Endothelial cell of umbilical vein (primary cell): Measurements from ENCODE around the gene WDR93. TPM values are rescaled to one million over a fixed set of nuclear protein-coding genes. Genes with fewer than 3 reads are reported as not detected.

Source experiments
- BruUV-seq: library from RNA; stranded (reverse); fragments of 400-500 nt; replicated peaks from 2 replicates; lab custom pipeline; 2021; lab: Mats Ljungman, UMichigan
- CTCF ChIA-PET: fragments of 300-600, 350-600 bp; sonication (Branson Sonifier 250); formaldehyde crosslinking; loops from one replicate; lab custom pipeline; 2021; ENCODE audit warnings: antibody characterized with exemption, inconsistent platforms; lab: Charles Lee
- POLR2A ChIA-PET: fragments of 300-600, 350-600 bp; sonication (Branson Sonifier 250); formaldehyde crosslinking; loops from one replicate; lab custom pipeline; 2021; ENCODE audit warnings: antibody characterized with exemption, inconsistent platforms; lab: Charles Lee
- DNase-seq: peaks from one replicate; pipeline ENCODE4 v3.0.0-alpha.2; 2011; ENCODE audit warnings: low read depth, low spot score
- FAIRE-seq: peaks from 2 replicates; lab custom pipeline; 2011; peaks lifted over from hg19 to GRCh38; lab: Jason Lieb, UNC
- H2AFZ ChIP-seq: 2 replicates; pipeline ENCODE4 v1.6.0; 2012; ENCODE audit warnings: low read depth, low read length, control low read depth, inconsistent platforms
- H3K27ac ChIP-seq: 2 replicates; pipeline ENCODE4 v1.5.1; 2011; ENCODE audit warnings: low read depth, mild to moderate bottlenecking, control low read depth, low read length, moderate library complexity; ENCODE audit not compliant: insufficient read depth
- H3K27me3 ChIP-seq, 2 experiments: 2 replicates each; pipeline versions ENCODE4 v1.6.0 to v1.6.1; 2011; ENCODE audit warnings: low read length in 2 of 2, mixed read lengths in 1 of 2; ENCODE audit not compliant: control insufficient read depth in 2 of 2, insufficient read depth in 2 of 2
- H3K36me3 ChIP-seq, 2 experiments: 2 replicates in 1 of 2; 3 replicates in 1 of 2; pipeline ENCODE4 v1.5.1; 2011; ENCODE audit warnings: low read length in 2 of 2, mild to moderate bottlenecking in 1 of 2, moderate library complexity in 1 of 2; ENCODE audit not compliant: control insufficient read depth in 2 of 2, insufficient read depth in 2 of 2; ENCODE audit errors: extremely low read depth in 1 of 2
- H3K4me1 ChIP-seq: 3 replicates; pipeline ENCODE4 v1.5.1; 2011; ENCODE audit warnings: mild to moderate bottlenecking, low read length; ENCODE audit not compliant: control insufficient read depth, insufficient read depth; ENCODE audit errors: extremely low read depth
- H3K4me2 ChIP-seq: 2 replicates; pipeline ENCODE4 v1.6.1; 2011; ENCODE audit warnings: low read length, control low read depth, mixed read lengths; ENCODE audit not compliant: insufficient read depth
- H3K4me3 ChIP-seq, 3 experiments: fragments of 200-600 bp in 1 of 3; sonication (generic), shearing (Covaris generic) in 1 of 3; replicated peaks in 1 of 3; 2 replicates each; pipeline ENCODE4 v1.5.1; 2011 to 2016; ENCODE audit warnings: control low read depth in 3 of 3, low read length in 3 of 3, mild to moderate bottlenecking in 2 of 3, inconsistent platforms in 1 of 3, low read depth in 1 of 3, moderate library complexity in 1 of 3; ENCODE audit not compliant: insufficient read depth in 1 of 3
- H3K79me2 ChIP-seq: 2 replicates; pipeline ENCODE4 v1.6.0; 2012; ENCODE audit warnings: low read length, inconsistent platforms; ENCODE audit not compliant: control insufficient read depth, insufficient read depth
- H3K9ac ChIP-seq: replicated peaks from 2 replicates; pipeline ENCODE3; 2011; ENCODE audit warnings: low read length, control low read depth; ENCODE audit not compliant: insufficient read depth; ENCODE audit errors: extremely low read depth
- H3K9me1 ChIP-seq: replicated peaks from 3 replicates; pipeline ENCODE4 v1.6.0; 2011; ENCODE audit warnings: mild to moderate bottlenecking, low read length; ENCODE audit not compliant: control insufficient read depth, insufficient read depth; ENCODE audit errors: extremely low read depth
- H3K9me3 ChIP-seq: replicated peaks from 2 replicates; pipeline ENCODE4 v1.5.1; 2012; ENCODE audit warnings: low read length, inconsistent platforms; ENCODE audit not compliant: control insufficient read depth, insufficient read depth
- H4K20me1 ChIP-seq: replicated peaks from 2 replicates; pipeline ENCODE3; 2011; ENCODE audit warnings: mild to moderate bottlenecking, low read length; ENCODE audit not compliant: control insufficient read depth, insufficient read depth; ENCODE audit errors: extremely low read depth
- EZH2 ChIP-seq: IDR thresholded peaks from 2 replicates; pipeline ENCODE4 v1.6.1; 2012; ENCODE audit warnings: borderline replicate concordance, low read depth, mild to moderate bottlenecking, moderate library complexity, low read length, inconsistent platforms; ENCODE audit not compliant: severe bottlenecking
- FOS ChIP-seq: IDR thresholded peaks from 2 replicates; pipeline ENCODE4 v1.6.1; 2011; ENCODE audit warnings: mild to moderate bottlenecking, low read length, moderate library complexity, borderline replicate concordance; ENCODE audit not compliant: insufficient read depth
- GATA2 ChIP-seq: IDR thresholded peaks from 2 replicates; pipeline ENCODE4 v1.7.0; 2011; ENCODE audit warnings: low read depth, mild to moderate bottlenecking, moderate library complexity, mixed read lengths, low read length; ENCODE audit not compliant: insufficient read length, insufficient read depth
- JUN ChIP-seq: IDR thresholded peaks from 2 replicates; pipeline ENCODE4 v1.6.1; 2011; ENCODE audit warnings: borderline replicate concordance, low read depth; ENCODE audit not compliant: insufficient read length, insufficient read depth
- MAX ChIP-seq: IDR thresholded peaks from 2 replicates; pipeline ENCODE4 v1.6.1; 2011; ENCODE audit not compliant: insufficient read depth, insufficient read length
- MYC ChIP-seq: IDR thresholded peaks from one replicate; pipeline ENCODE4 v1.6.1; 2011; ENCODE audit warnings: mild to moderate bottlenecking, low read depth, low read length
- POLR2A ChIP-seq: IDR thresholded peaks from 2 replicates; pipeline ENCODE4 v1.6.1; 2012; ENCODE audit warnings: low read depth, mild to moderate bottlenecking, control low read depth, low read length
- POLR2AphosphoS5 ChIP-seq: IDR thresholded peaks from 2 replicates; pipeline ENCODE4 v1.6.1; 2012; ENCODE audit warnings: low read depth, mild to moderate bottlenecking, control low read depth, low read length, moderate library complexity; ENCODE audit not compliant: insufficient read depth
- dilution Hi-C: fragments of 300-500 bp; cut with MboI; formaldehyde crosslinking; loops from one replicate; pipeline ENCODE4 v1.15.0; 2019; ENCODE audit warnings: low sequenced_read_pairs; ENCODE audit not compliant: extremely low pct_ligation_motif_present
- intact Hi-C: fragments of 100-400 bp; cut with micrococcal nuclease; formaldehyde crosslinking; loops from one replicate; pipeline ENCODE4 v1.10.0; 2022
- polyA plus RNA-seq, 4 experiments: library from polyadenylated mRNA; depleted of rRNA in 3 of 4; stranded (reverse) in 3 of 4; unstranded in 1 of 4; fragments of >200 nt; gene quantifications; 2 replicates each; pipeline versions ENCODE4 v1.2.1 to v1.2.3, GENCODE V29; 2011 to 2012; ENCODE audit warnings: missing spikeins in 1 of 4
- total RNA-seq: library from RNA; stranded (reverse); gene quantifications from 2 replicates; pipeline ENCODE4 v1.2.3, GENCODE V29; 2021
- TF ChIP-seq, protein P1 (sequence below), 2 donors: IDR thresholded peaks; 1 replicate in 1 of 2; 2 replicates in 1 of 2; pipeline ENCODE4 v1.5.1; 2011; ENCODE audit warnings: low read length in 2 of 2, mild to moderate bottlenecking in 2 of 2, moderate library complexity in 2 of 2, control low read depth in 1 of 2, inconsistent platforms in 1 of 2, low read depth in 1 of 2; ENCODE audit not compliant: insufficient read depth in 1 of 2; ENCODE audit errors: extremely low read depth in 1 of 2

The WDR93 gene
- total and polyA plus RNA-seq, 2 donors (not counting 3 experiments of a cell fraction or from before 2014, with no cell fraction given), result 0.07 TPM; not detected in 1

DNA sequence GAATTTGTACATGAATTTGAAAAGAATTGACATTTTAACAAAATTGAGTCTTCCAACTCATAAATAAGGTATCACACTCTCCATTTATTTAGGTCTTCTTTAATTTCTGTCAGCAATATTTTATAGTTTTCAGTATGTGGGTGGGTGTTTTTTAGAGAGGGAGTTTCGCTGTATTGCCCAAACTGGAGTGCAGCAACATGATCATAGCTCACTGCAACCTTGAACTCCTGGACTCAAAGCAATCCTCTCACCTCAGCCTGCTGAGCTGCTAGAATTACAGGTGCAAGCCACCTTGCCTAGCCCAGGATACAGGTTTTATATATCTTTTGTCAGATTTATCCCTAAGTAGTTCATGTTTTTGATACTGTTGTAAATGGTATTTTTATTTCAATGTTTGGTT is 4.6 kb downstream of the WDR93 start:
- POLR2A ChIA-PET, result no interaction called here
- H3K4me1 ChIP-seq, result peaks cover 2% of the 10 kb centered on the region
- CTCF ChIA-PET, result interaction anchor here (1.5 kb wide), 1 partner anchor 23 kb away, joined by 4 read pairs; no protein-coding TSS in a partner anchor
- no peak overlapping the region for H3K4me3 ChIP-seq
- H3K36me3 ChIP-seq, result no peaks in the 10 kb centered on the region
- no peaks in the 10 kb centered on the region for H3K9me3 ChIP-seq
- H2AFZ ChIP-seq, result no peak overlapping the region
- dilution Hi-C loops (no loop called here), intact Hi-C loops (no loop called here)
- TF ChIP-seq GATA2, result no peak
- TF ChIP-seq FOS, result no peak
- BruUV-seq, result no TSS peak
- no peaks in the 10 kb centered on the region for H4K20me1 ChIP-seq
- H3K27me3 ChIP-seq, result peaks cover 7 to 25% of the 10 kb centered on the region in 2 experiments
- H3K27ac ChIP-seq, result no peak overlapping the region
- H3K4me2 ChIP-seq, result no peak overlapping the region
- FAIRE-seq (no peak), DNase-seq (no peak)
- H3K79me2 ChIP-seq, result no peaks in the 10 kb centered on the region
- no peaks in the 10 kb centered on the region for H3K9me1 ChIP-seq
- H3K9ac ChIP-seq, result no peak overlapping the region

DNA sequence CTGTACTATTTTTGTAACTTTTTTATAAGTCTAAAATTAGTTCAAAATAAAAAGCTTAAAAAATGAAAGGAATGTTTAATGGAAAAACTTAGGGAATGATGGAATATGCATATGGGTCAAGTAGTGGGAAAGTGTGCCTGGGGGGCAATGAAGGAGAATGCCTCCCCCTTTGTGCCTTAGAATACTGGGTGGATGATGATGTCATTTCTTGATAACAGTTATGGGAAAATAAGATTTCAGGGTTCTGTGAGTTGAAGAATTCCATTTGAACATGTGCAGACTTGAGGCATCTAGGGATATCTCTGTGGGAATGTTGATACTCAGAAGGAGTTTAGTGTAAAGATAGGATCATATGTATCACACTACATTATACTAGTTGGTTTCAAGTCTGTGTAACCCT is 13.8 kb downstream of the WDR93 start:
- Histone ChIP-seq H3K27me3 (peaks cover 21 to 55% of the 10 kb centered on the region in 2 experiments), H3K9ac (no peak overlapping the region), H3K4me2 (no peak overlapping the region), H4K20me1 (no peaks in the 10 kb centered on the region), H3K79me2 (no peaks in the 10 kb centered on the region), H3K9me3 (no peaks in the 10 kb centered on the region), H3K36me3 (no peaks in the 10 kb centered on the region), H3K4me1 (no peaks in the 10 kb centered on the region), H2AFZ (no peak overlapping the region), H3K27ac (no peak overlapping the region), H3K4me3 (no peak overlapping the region), H3K9me1 (no peaks in the 10 kb centered on the region)
- dilution Hi-C loops, result no loop called here
- intact Hi-C loops, result no loop called here
- no TSS peak for BruUV-seq
- no peak for DNase-seq
- no peak for FAIRE-seq
- CTCF ChIA-PET, result interaction anchor here (0.7 to 1.5 kb wide), 4 partner anchors 13 to 597 kb away, joined by 3 to 7 read pairs (median 6); no protein-coding TSS in a partner anchor
- no peak for TF ChIP-seq EZH2
- no peak for TF ChIP-seq FOS
- TF ChIP-seq POLR2A, result no peak
- no peak for TF ChIP-seq MAX
- TF ChIP-seq GATA2, result no peak
- TF ChIP-seq POLR2AphosphoS5, result no peak
- TF ChIP-seq, protein P1, sequence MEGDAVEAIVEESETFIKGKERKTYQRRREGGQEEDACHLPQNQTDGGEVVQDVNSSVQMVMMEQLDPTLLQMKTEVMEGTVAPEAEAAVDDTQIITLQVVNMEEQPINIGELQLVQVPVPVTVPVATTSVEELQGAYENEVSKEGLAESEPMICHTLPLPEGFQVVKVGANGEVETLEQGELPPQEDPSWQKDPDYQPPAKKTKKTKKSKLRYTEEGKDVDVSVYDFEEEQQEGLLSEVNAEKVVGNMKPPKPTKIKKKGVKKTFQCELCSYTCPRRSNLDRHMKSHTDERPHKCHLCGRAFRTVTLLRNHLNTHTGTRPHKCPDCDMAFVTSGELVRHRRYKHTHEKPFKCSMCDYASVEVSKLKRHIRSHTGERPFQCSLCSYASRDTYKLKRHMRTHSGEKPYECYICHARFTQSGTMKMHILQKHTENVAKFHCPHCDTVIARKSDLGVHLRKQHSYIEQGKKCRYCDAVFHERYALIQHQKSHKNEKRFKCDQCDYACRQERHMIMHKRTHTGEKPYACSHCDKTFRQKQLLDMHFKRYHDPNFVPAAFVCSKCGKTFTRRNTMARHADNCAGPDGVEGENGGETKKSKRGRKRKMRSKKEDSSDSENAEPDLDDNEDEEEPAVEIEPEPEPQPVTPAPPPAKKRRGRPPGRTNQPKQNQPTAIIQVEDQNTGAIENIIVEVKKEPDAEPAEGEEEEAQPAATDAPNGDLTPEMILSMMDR (IDR thresholded peaks at IDR 0.05; ENCODE audit: extremely low read depth in 1 of 2, insufficient read depth in 1 of 2, low read depth in 1 of 2, low read length in 2 of 2), result no peak
- TF ChIP-seq JUN, result no peak
- TF ChIP-seq MYC, result no peak
- POLR2A ChIA-PET, result no interaction called here
